GM12878 (cell line): Measurements from ENCODE around the gene CRIM1. TPM values are rescaled to one million over a fixed set of nuclear protein-coding genes. Genes with fewer than 3 reads are reported as not detected.

Experiments
- BCLAF1 ChIP-seq: fragments of 450-650 bp; IDR thresholded peaks from 2 replicates; pipeline ENCODE4 v1.6.1; 2017; ENCODE audit warnings: antibody characterized with exemption, mild to moderate bottlenecking, moderate library complexity
- CEBPZ ChIP-seq: fragments of 150-350 bp; IDR thresholded peaks from 2 replicates; pipeline ENCODE4 v1.6.1; 2016; ENCODE audit warnings: low read depth, low read length
- ESRRA ChIP-seq: IDR thresholded peaks from 2 replicates; pipeline ENCODE4 v1.6.1; 2012; ENCODE audit warnings: mild to moderate bottlenecking, low read length, improper control_type of control experiment
- ETV6 ChIP-seq, 2 experiments: fragments of 450-650 bp in 1 of 2; IDR thresholded peaks in 1 of 2; conservative IDR thresholded peaks in 1 of 2; 2 replicates each; pipeline ENCODE4 v1.6.1; 2014; ENCODE audit warnings: antibody characterized with exemption in 1 of 2, borderline replicate concordance in 1 of 2, low read depth in 1 of 2, mild to moderate bottlenecking in 1 of 2, moderate library complexity in 1 of 2
- EZH2 ChIP-seq: IDR thresholded peaks from 2 replicates; pipeline ENCODE4 v1.6.1; 2012; ENCODE audit warnings: low read depth, mild to moderate bottlenecking, control low read depth, inconsistent platforms, low read length, borderline replicate concordance; ENCODE audit not compliant: control insufficient read depth
- FOXM1 ChIP-seq: IDR thresholded peaks from 2 replicates; pipeline ENCODE4 v1.6.1; 2012; ENCODE audit warnings: low read depth, mild to moderate bottlenecking, inconsistent platforms, low read length, moderate library complexity
- IKZF1 ChIP-seq: fragments of 450-650 bp; conservative IDR thresholded peaks from 2 replicates; pipeline ENCODE4 v1.6.1; 2017; ENCODE audit warnings: antibody characterized with exemption, mild to moderate bottlenecking
- MEF2B ChIP-seq: fragments of 450-650 bp; IDR thresholded peaks from 2 replicates; pipeline ENCODE4 v1.6.1; 2018; ENCODE audit warnings: mild to moderate bottlenecking, moderate library complexity; ENCODE audit not compliant: partially characterized antibody, poor library complexity, severe bottlenecking
- MTA2 ChIP-seq: fragments of 450-650 bp; IDR thresholded peaks from 2 replicates; pipeline ENCODE4 v1.6.1; 2016; ENCODE audit warnings: low read depth, mild to moderate bottlenecking, moderate library complexity
- NRF1 ChIP-seq: conservative IDR thresholded peaks from 2 replicates; pipeline ENCODE4 v1.6.1; 2011; ENCODE audit warnings: mild to moderate bottlenecking, low read depth, low read length, improper control_type of control experiment
- POLR2AphosphoS2 ChIP-seq: IDR thresholded peaks from 2 replicates; pipeline ENCODE4 v1.6.1; 2011; ENCODE audit warnings: low read depth, mild to moderate bottlenecking, low read length, improper control_type of control experiment, moderate library complexity
- RELB ChIP-seq: fragments of 450-650 bp; IDR thresholded peaks from 2 replicates; pipeline ENCODE4 v1.6.1; 2017; ENCODE audit warnings: low read depth, mild to moderate bottlenecking, moderate library complexity
- SMAD1 ChIP-seq: fragments of 450-650 bp; IDR thresholded peaks from 2 replicates; pipeline ENCODE4 v1.6.1; 2018; ENCODE audit warnings: mild to moderate bottlenecking, low read depth; ENCODE audit not compliant: partially characterized antibody
- ZNF274 ChIP-seq: IDR thresholded peaks from one replicate; pipeline ENCODE4 v1.8.0; 2011; ENCODE audit not compliant: insufficient read length, insufficient read depth
- ZNF687 ChIP-seq: fragments of 450-650 bp; IDR thresholded peaks from 2 replicates; pipeline ENCODE4 v1.6.1; 2017; ENCODE audit warnings: mild to moderate bottlenecking, moderate library complexity
- polyA plus RNA-seq, 11 experiments: library from polyadenylated mRNA; depleted of rRNA in 4 of 11; unstranded in 6 of 11; stranded (reverse) in 5 of 11; fragments of >200 nt; fragmentation: Nextera tagmentation in 4 of 11; fragmentation: Illumina TruSeq in 1 of 11; extraction: Ambion mirVana in 4 of 11; extraction: Trizol in 1 of 11; gene quantifications; 1 replicate in 1 of 11; 2 replicates in 10 of 11; pipeline versions ENCODE4 v1.2.1 to v1.2.3, GENCODE V29; 2011 to 2016; ENCODE audit warnings: inconsistent platforms in 2 of 11, missing spikeins in 2 of 11, low read depth in 1 of 11
- total RNA-seq, 4 experiments: library from RNA; depleted of rRNA in 3 of 4; stranded (reverse); fragments of >200 nt in 3 of 4; fragmentation: Illumina TruSeq in 1 of 4; extraction: Trizol in 1 of 4; gene quantifications; 2 replicates each; pipeline versions ENCODE4 v1.2.1 to v1.2.3, GENCODE V29; 2013 to 2021

The CRIM1 gene
- total and polyA plus RNA-seq, 10 of the 15 experiments (the other 5 are each of a cell fraction or from before 2014, with no cell fraction given) = 0.42 to 7.4 (median 3.1) TPM

DNA sequence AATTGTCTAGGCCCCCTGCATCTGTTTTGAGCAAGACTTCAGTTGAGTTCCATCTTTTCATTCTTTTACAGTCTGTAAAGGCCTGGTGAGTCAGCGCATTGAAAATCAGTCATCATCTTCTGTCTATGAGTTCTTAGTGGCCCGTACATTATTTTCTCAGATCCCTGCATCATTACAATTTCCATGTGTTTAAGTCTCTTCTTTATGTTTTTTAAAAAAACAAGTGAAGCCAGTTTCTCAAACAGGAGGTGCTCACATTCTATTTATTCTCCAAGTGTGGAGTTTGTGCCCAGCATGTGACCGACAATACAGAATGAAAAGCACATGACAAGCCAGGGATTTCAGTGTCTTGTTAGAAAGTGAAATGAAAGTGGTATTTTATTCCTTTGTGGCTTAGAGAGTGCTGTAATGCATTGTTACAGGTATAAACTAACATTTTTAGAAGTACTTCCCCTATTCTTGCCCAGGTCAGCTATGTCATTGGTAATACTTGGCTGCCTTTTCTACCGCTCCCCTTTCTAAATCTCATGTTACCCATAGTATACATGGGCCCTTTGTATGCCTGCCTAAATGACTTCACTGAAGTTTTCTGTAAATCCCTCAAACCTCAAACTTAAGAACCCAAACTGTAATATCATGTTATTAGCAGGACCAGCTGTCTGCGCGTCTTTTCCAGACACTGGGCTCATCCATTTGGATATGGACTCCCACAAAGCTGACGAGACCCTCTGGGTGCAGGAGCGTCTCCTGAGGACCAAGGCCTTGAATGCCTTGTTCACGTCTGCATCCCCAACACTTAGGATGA is 174.8 kb downstream of the CRIM1 start (continued):
- TF ChIP-seq BCLAF1 = no peak
- TF ChIP-seq POLR2AphosphoS2 = no peak
- TF ChIP-seq SMAD1 = no peak
- TF ChIP-seq RELB = peak; percentile 52; the same call in 1 of the 2 replicates
- peak; percentile 33; the same call in 1 of the 2 replicates for TF ChIP-seq ZNF687
- 0 out of 2 replicates have a peak, but pooled peaks have one; percentile 30 for TF ChIP-seq IKZF1
- no peak for TF ChIP-seq CEBPZ
- TF ChIP-seq ZNF274 = no peak
- TF ChIP-seq ESRRA = no peak
- peak; percentile 28 for TF ChIP-seq MEF2B
- TF ChIP-seq EZH2 = no peak
- no peak for TF ChIP-seq NRF1
- TF ChIP-seq MTA2 = peak; percentile 66; the same call in 1 of the 2 replicates
- peak; percentile 18; the same call in 1 of the 2 replicates for TF ChIP-seq FOXM1
- no peak for TF ChIP-seq ETV6 (conservative IDR thresholded peaks at IDR 0.05 in 1 of 2, IDR thresholded peaks at IDR 0.05 in 1 of 2; ENCODE audit: borderline replicate concordance in 1 of 2, low read depth in 1 of 2)
